Activated CD8-positive, alpha-beta memory T cell treated with anti-CD3 and anti-CD28 coated beads, Interleukin-2, amount 50 U/mL, for 24 hours (primary cell): ENCODE results near the gene SLC2A6.

Source experiments
- DNase-seq: peaks from one replicate; pipeline ENCODE4 v3.0.0-alpha.2; 2020; ENCODE audit errors: extremely low read depth

SLC2A6 gene

GRCh38 chr9:133440874-133441273 lies 38.0 kb downstream of the SLC2A6 start:
- no peak for DNase-seq

GRCh38 chr9:133439337-133439736 lies 39.6 kb downstream of the SLC2A6 start:
- no peak for DNase-seq

GRCh38 chr9:133437753-133438531 lies 41.0 kb downstream of the SLC2A6 start:
- no peak for DNase-seq

- no peak for DNase-seq
Observed at GRCh38 chr9:133436681-133437080, 42.2 kb downstream of the SLC2A6 start.

- DNase-seq = no peak
Observed at GRCh38 chr9:133433351-133433843, 45.5 kb downstream of the SLC2A6 start.

GRCh38 chr9:133430244-133430643 lies 48.7 kb downstream of the SLC2A6 start:
- no peak for DNase-seq

GRCh38 chr9:133429641-133430161 lies 49.2 kb downstream of the SLC2A6 start:
- no peak for DNase-seq

- DNase-seq = no peak
Observed at GRCh38 chr9:133429214-133429613, 49.7 kb downstream of the SLC2A6 start.

- no peak for DNase-seq
Observed at GRCh38 chr9:133428617-133429101, 50.2 kb downstream of the SLC2A6 start.

GRCh38 chr9:133427658-133428348 lies 51.1 kb downstream of the SLC2A6 start:
- DNase-seq = no peak

- DNase-seq = no peak
Observed at GRCh38 chr9:133426011-133426410, 52.9 kb downstream of the SLC2A6 start.

- DNase-seq = no peak
Observed at GRCh38 chr9:133425049-133425632, 53.8 kb downstream of the SLC2A6 start.

GRCh38 chr9:133424187-133424586 lies 54.7 kb downstream of the SLC2A6 start:
- DNase-seq = no peak

GRCh38 chr9:133423216-133423615 lies 55.7 kb downstream of the SLC2A6 start:
- DNase-seq = no peak

- no peak for DNase-seq
Observed at GRCh38 chr9:133421615-133422542, 57.0 kb downstream of the SLC2A6 start, which contains the start of gene ADAMTS13. ADAMTS13 (plus strand) TSS chr9:133422367; CDS start chr9:133422444, 77 bp downstream.
